K562 (cell line): ENCODE data around the gene MFF.
"Not testable (repeated sequence)": the region's sequence is repeated elsewhere in the genome, so short reads cannot be mapped to it uniquely, and the experiment has no call there.

ENCODE experiments used
- CHD2 ChIP-seq: IDR thresholded peaks from 2 replicates; pipeline ENCODE4 v1.6.1; 2011; ENCODE audit warnings: low read depth, low read length
- CTCF ChIP-seq, 3 experiments: IDR thresholded peaks in 2 of 3; conservative IDR thresholded peaks in 1 of 3; 2 replicates each; pipeline ENCODE4 v1.5.1; 2011 to 2012; ENCODE audit warnings: low read length in 3 of 3, mild to moderate bottlenecking in 3 of 3, control low read depth in 2 of 3, improper control_type of control experiment in 1 of 3, inconsistent platforms in 1 of 3, low read depth in 1 of 3, mixed read lengths in 1 of 3, moderate library complexity in 1 of 3; ENCODE audit not compliant: insufficient read depth in 2 of 3
- EP300 ChIP-seq: IDR thresholded peaks from 2 replicates; pipeline ENCODE4 v1.6.1; 2012; ENCODE audit warnings: low read length, improper control_type of control experiment
- HMG20B ChIP-seq: fragments of 250-450 bp; sonication (Bioruptor Pico); IDR thresholded peaks from 2 replicates; pipeline ENCODE4 v1.5.0; 2021; ENCODE audit warnings: mild to moderate bottlenecking
- MAX ChIP-seq: sonication (generic); formaldehyde crosslinking; IDR thresholded peaks from 2 replicates; pipeline ENCODE4 v1.9.0; 2022; ENCODE audit warnings: mild to moderate bottlenecking, missing genetic modification reagents
- POLR2AphosphoS2 ChIP-seq: IDR thresholded peaks from 2 replicates; pipeline ENCODE4 v1.6.1; 2012; ENCODE audit warnings: low read length, improper control_type of control experiment
- RAD21 ChIP-seq, 2 experiments: fragments of 250-450 bp in 1 of 2; fragments of 450-650 bp in 1 of 2; sonication (Bioruptor Pico) in 1 of 2; formaldehyde crosslinking in 1 of 2; IDR thresholded peaks in 1 of 2; conservative IDR thresholded peaks in 1 of 2; 2 replicates each; pipeline versions ENCODE4 v1.4.0 to v1.8.0; 2020 to 2022; ENCODE audit warnings: mild to moderate bottlenecking in 2 of 2, moderate library complexity in 1 of 2
- RNF2 ChIP-seq: sonication (generic); IDR thresholded peaks from 2 replicates; pipeline ENCODE4 v1.6.1; 2016
- ZBTB9 ChIP-seq: fragments of 450-650 bp; formaldehyde crosslinking; IDR thresholded peaks from 2 replicates; pipeline ENCODE4 v1.4.0; 2020; ENCODE audit warnings: mild to moderate bottlenecking, moderate library complexity
- ZNF12 ChIP-seq: sonication (generic); formaldehyde crosslinking; IDR thresholded peaks from 2 replicates; pipeline ENCODE4 v1.4.0; 2020; ENCODE audit warnings: mild to moderate bottlenecking, missing genetic modification reagents
- ZNF274 ChIP-seq: IDR thresholded peaks from 2 replicates; pipeline ENCODE4 v1.6.1; 2011; ENCODE audit warnings: low read depth, mild to moderate bottlenecking, low read length, moderate library complexity, borderline replicate concordance

GRCh38 chr2:227382241-227382835 is 57.3 kb downstream of the MFF start:
- TF ChIP-seq POLR2AphosphoS2; ZBTB9; RAD21 (CRISPR knock-in tag; conservative IDR thresholded peaks at IDR 0.05 in 1 of 2, IDR thresholded peaks at IDR 0.05 in 1 of 2); HMG20B (CRISPR knock-in tag); CHD2; EP300; MAX (CRISPR knock-in tag); RNF2; ZNF12; CTCF (IDR thresholded peaks at IDR 0.05 in 2 of 3, conservative IDR thresholded peaks at IDR 0.05 in 1 of 3; ENCODE audit: insufficient read depth in 2 of 3, low read depth in 1 of 3, low read length in 3 of 3); ZNF274: not testable (repeated sequence)
